ENCODE measurements around the gene TSC2. TPM values are rescaled to one million over a fixed set of nuclear protein-coding genes. Genes with fewer than 3 reads are reported as not detected.
A peak's percentile ranks its signal among the peaks of the same experiment; 100 is the strongest.
"Not testable (repeated sequence)": the region's sequence is repeated elsewhere in the genome, so short reads cannot be mapped to it uniquely, and the experiment has no call there.

TSC2 gene
- total and polyA plus RNA-seq, 2 experiments from 2014 or later: 123 to 152 TPM

DNA sequence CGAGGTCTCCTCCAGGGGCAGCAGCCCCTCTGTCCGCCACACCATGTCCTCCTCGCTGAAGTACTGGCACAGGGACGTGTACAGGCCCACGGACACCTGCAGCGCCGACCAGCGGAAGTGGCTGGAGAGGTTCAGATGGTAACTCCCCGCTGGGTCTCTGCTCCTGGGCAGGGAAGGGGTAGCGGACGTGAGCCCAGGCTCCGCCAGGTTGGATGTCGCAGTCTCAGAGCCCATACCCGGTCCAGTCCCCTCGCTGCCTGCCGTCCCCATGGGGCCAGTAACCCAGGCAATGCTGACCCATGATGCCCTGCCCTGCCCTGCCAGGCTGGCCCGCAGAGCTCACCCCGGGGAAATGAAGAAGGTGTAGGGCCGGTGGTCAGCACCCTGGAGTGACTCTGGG lies 54.7 kb downstream of the TSC2 start:
- Histone ChIP-seq H3K9me3 (ENCODE audit: low read depth) (no peaks in the 10 kb centered on the region), H3K4me3 (no peak overlapping the region), H3K27me3 (no peaks in the 10 kb centered on the region), H3K4me1 (ENCODE audit: low read depth) (no peaks in the 10 kb centered on the region), H3K36me3 (peaks cover 6% of the 10 kb centered on the region), H3K27ac (no peak overlapping the region)
- DNase-seq (ENCODE audit: low read depth in 1 of 2, low spot score in 1 of 2): no peak
- no peak for TF ChIP-seq CTCF (IDR thresholded peaks at IDR 0.05; ENCODE audit: low read depth, low read length)

- H3K27me3 ChIP-seq; DNase-seq (ENCODE audit: low read depth in 1 of 2, low spot score in 1 of 2); H3K27ac ChIP-seq; H3K4me3 ChIP-seq; H3K4me1 ChIP-seq (ENCODE audit: low read depth); H3K36me3 ChIP-seq; H3K9me3 ChIP-seq (ENCODE audit: low read depth): not testable (repeated sequence)
Measured at GRCh38 chr16:2104464-2104863, 56.7 kb downstream of the TSC2 start.

GRCh38 chr16:2105291-2105690 lies 57.5 kb downstream of the TSC2 start:
- not testable (repeated sequence) for H3K4me3 ChIP-seq; H3K27me3 ChIP-seq; H3K9me3 ChIP-seq (ENCODE audit: low read depth); H3K27ac ChIP-seq; H3K36me3 ChIP-seq; DNase-seq (ENCODE audit: low read depth in 1 of 2, low spot score in 1 of 2); H3K4me1 ChIP-seq (ENCODE audit: low read depth)

DNA sequence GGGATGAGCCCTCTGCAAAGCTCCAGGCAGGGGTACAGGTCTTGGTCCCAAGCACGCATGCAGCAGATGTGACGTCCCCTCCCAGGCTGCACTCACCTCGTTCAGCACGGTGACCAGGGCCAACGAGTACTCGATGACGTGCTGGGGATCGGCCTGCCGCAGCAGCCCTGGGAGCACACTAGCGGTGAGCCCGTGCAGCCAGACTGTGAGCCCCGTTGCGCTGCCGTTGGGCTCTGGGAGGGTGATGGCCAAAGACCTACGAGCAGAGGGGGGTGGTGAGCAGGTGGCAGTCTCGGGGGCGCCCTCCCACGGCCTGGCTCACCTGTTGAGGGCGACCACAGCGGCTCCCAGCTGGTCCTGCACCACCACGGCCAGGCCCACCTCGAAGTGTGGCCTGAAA lies 58.0 kb downstream of the TSC2 start:
- H3K9me3 ChIP-seq (ENCODE audit: low read depth); H3K27ac ChIP-seq; DNase-seq (ENCODE audit: low read depth in 1 of 2, low spot score in 1 of 2); H3K4me1 ChIP-seq (ENCODE audit: low read depth); H3K36me3 ChIP-seq; H3K27me3 ChIP-seq; H3K4me3 ChIP-seq: not testable (repeated sequence)

- not testable (repeated sequence) for DNase-seq (ENCODE audit: low read depth in 1 of 2, low spot score in 1 of 2); H3K4me1 ChIP-seq (ENCODE audit: low read depth); H3K4me3 ChIP-seq; H3K27ac ChIP-seq; H3K9me3 ChIP-seq (ENCODE audit: low read depth); H3K27me3 ChIP-seq; H3K36me3 ChIP-seq
Measured at GRCh38 chr16:2106211-2106610, 58.4 kb downstream of the TSC2 start.

DNA sequence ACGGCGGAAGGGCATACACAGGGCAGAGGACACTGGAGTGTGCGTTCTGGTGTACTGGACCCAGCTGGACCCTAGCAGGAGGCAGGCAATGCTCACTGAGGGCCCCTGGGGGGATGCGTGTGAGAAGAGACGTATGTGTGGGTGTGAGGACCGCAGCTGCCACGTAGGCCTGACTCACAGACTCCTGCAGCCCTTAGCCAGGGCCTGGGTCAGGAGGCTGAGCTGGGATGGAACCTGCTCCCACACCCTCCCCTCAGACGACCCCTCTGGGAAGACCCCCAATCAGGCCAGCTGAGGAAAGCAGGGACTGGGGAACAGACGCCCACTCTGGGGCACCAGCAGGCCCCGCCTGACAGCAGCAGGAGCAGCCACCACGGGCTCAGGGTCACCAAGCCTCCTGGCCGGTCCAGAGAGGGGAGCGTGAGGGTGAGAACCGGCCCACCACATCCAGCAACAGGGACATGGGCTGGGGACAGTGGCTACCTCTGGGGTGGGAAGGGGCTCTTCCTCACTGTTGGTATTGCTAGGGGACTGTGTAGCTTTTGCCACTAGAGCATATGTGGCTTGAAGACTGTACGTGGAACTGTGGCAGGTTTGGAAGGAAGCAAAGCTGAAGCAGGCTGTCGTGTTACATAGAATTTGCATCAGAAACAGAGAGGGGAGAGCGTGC lies 59.5 kb downstream of the TSC2 start:
- not testable (repeated sequence) for H3K36me3 ChIP-seq; H3K4me1 ChIP-seq (ENCODE audit: low read depth); H3K27ac ChIP-seq; H3K27me3 ChIP-seq; H3K9me3 ChIP-seq (ENCODE audit: low read depth); H3K4me3 ChIP-seq
- peak in 1 of 2 donors; percentile 77 for DNase-seq (ENCODE audit: low read depth in 1 of 2, low spot score in 1 of 2)

DNA sequence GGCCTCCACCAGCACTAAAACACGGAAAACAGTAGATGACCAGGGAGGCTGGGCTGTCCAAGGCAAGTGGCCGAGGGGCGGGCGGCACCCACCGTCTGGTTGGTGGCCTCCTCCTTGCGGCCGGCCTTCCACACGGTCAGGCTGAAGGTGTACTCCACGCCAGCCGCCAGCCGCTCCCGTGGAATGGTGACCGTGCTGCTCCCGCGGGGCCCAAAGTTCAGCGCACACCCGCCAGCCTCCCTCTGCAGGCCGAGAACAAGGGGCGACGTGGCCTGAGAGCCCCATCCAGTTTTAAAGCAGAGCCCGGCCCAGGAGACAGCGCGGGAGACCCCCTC lies 60.0 kb downstream of the TSC2 start:
- DNase-seq (ENCODE audit: low read depth in 1 of 2, low spot score in 1 of 2); H3K36me3 ChIP-seq; H3K9me3 ChIP-seq (ENCODE audit: low read depth); H3K27me3 ChIP-seq; H3K27ac ChIP-seq; H3K4me3 ChIP-seq; H3K4me1 ChIP-seq (ENCODE audit: low read depth): not testable (repeated sequence)

- H3K4me1 ChIP-seq (ENCODE audit: low read depth); H3K4me3 ChIP-seq; H3K27ac ChIP-seq; DNase-seq (ENCODE audit: low read depth in 1 of 2, low spot score in 1 of 2); H3K36me3 ChIP-seq; H3K9me3 ChIP-seq (ENCODE audit: low read depth); H3K27me3 ChIP-seq: not testable (repeated sequence)
Measured at GRCh38 chr16:2108446-2109270, 60.9 kb downstream of the TSC2 start.

DNA sequence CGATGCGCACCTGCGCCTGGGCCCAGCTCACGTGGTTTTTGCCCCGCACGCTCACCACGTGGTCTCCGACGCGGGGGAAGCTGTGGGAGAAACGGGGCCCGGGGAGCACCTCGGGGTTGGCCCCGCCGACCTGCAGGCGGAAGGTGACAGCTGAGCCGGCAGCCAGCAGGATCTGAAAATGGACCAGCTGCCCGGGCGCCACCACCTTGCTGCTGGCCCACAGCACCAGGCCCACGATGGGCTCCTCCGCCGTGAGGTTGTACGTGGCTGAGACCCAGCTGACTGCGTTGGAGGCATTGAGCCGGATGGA lies 61.4 kb downstream of the TSC2 start:
- H3K27me3 ChIP-seq; H3K4me3 ChIP-seq; H3K9me3 ChIP-seq (ENCODE audit: low read depth); H3K27ac ChIP-seq; H3K36me3 ChIP-seq; H3K4me1 ChIP-seq (ENCODE audit: low read depth); DNase-seq (ENCODE audit: low read depth in 1 of 2, low spot score in 1 of 2): not testable (repeated sequence)

- H3K4me3 ChIP-seq; H3K36me3 ChIP-seq; H3K4me1 ChIP-seq (ENCODE audit: low read depth); H3K27me3 ChIP-seq; H3K9me3 ChIP-seq (ENCODE audit: low read depth); DNase-seq (ENCODE audit: low read depth in 1 of 2, low spot score in 1 of 2); H3K27ac ChIP-seq: not testable (repeated sequence)
Measured at GRCh38 chr16:2109872-2110271, 62.1 kb downstream of the TSC2 start.

DNA sequence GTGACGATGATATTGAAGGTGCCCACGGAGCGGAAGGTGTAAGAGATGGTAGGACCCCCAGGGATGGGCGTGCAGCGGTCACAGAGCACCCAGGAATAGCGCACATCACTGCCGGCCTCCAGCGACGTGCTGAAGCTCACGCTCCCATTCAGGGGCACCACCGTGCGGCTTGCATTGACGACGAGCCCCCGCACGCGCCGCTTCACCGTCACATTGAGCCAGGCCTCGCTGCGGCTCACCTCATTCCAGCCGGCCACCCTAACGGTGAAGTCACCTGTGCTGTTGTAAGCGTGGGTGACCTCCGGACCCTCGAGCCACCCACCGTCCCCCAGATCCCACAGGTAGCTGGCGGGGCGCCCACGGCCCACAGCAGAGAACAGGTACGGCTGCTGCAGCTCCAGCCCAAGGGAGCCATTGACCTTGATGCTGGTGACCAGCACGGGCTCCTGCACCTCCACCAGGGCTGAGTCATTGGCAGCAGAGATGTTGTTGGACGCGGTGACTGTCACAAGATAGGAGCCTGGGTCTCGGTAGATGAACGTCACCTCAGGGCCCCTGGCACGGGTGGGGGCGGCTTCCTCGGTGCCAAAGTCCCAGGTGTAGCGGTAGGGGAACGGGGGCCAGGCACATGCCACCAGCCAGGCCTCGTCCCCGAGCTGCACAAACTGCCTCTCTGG lies 62.7 kb downstream of the TSC2 start:
- H3K4me1 ChIP-seq (ENCODE audit: low read depth); H3K36me3 ChIP-seq; H3K9me3 ChIP-seq (ENCODE audit: low read depth); H3K4me3 ChIP-seq; H3K27ac ChIP-seq; H3K27me3 ChIP-seq; DNase-seq (ENCODE audit: low read depth in 1 of 2, low spot score in 1 of 2): not testable (repeated sequence)

DNA sequence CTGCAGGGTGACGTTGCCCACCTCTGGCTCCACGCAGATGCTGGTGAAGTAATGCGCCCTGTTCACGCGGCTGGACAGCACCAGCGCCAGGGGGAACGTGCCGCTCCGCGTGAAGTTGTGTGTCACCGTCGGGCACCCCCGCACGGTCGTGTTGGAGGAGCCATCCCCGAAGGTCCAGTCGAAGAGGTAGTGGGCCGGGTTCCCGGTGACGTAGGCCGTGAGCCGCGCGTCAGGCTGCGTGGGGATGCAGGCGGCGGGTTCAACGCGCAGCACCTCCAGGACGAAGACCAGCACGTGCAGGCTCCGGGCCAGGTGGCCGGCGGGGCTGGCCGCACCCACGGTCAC lies 63.2 kb downstream of the TSC2 start:
- H3K4me3 ChIP-seq; H3K36me3 ChIP-seq; DNase-seq (ENCODE audit: low read depth in 1 of 2, low spot score in 1 of 2): not testable (repeated sequence)

More for the DNA sequence above, 63.2 kb downstream of the TSC2 start:
- not testable (repeated sequence) for H3K27me3 ChIP-seq; H3K9me3 ChIP-seq (ENCODE audit: low read depth); H3K27ac ChIP-seq; H3K4me1 ChIP-seq (ENCODE audit: low read depth)

All from cardiac muscle cell (in vitro differentiated cells and primary cell).